NCI-H524 treated with DMSO at 0.1 percent for 48 hours (cell line): ENCODE measurements around the gene CCDC106.

Source experiments
- DNase-seq: peaks from one replicate; lab custom pipeline; 2025; lab: John Stamatoyannopoulos, UW

CCDC106 gene

GRCh38 chr19:55635856-55636440 lies 12.1 kb upstream of the CCDC106 start:
- no peak for DNase-seq

- no peak for DNase-seq
Measured at GRCh38 chr19:55636723-55637122, 11.3 kb upstream of the CCDC106 start.

- DNase-seq = no peak
Measured at GRCh38 chr19:55637534-55637933, 10.5 kb upstream of the CCDC106 start.

GRCh38 chr19:55638864-55639359 lies 9.1 kb upstream of the CCDC106 start:
- DNase-seq = peak; percentile 6

GRCh38 chr19:55640043-55640576 lies 7.9 kb upstream of the CCDC106 start:
- DNase-seq = no peak

- no peak for DNase-seq
Measured at GRCh38 chr19:55640577-55641425, 7.2 kb upstream of the CCDC106 start, which contains the start of gene ZNF580. ZNF580 (plus strand) TSS chr19:55641002; CDS start chr19:55642509, 1,507 bp downstream.

- no peak for DNase-seq
Measured at GRCh38 chr19:55641426-55642152, 6.4 kb upstream of the CCDC106 start.

GRCh38 chr19:55642153-55643002 lies 5.6 kb upstream of the CCDC106 start:
- DNase-seq = no peak

GRCh38 chr19:55643003-55643886 lies 4.8 kb upstream of the CCDC106 start, which contains the start of gene ZNF581:
ZNF581 (plus strand) TSS chr19:55643649; CDS start chr19:55644572, 923 bp downstream.
- DNase-seq = no peak

- no peak for DNase-seq
Measured at GRCh38 chr19:55643887-55644176, 4.2 kb upstream of the CCDC106 start.

GRCh38 chr19:55644191-55644833 lies 3.7 kb upstream of the CCDC106 start:
- no peak for DNase-seq

GRCh38 chr19:55644842-55645511 lies 3.0 kb upstream of the CCDC106 start:
- DNase-seq = no peak

- DNase-seq = no peak
Measured at GRCh38 chr19:55645512-55645881, 2.5 kb upstream of the CCDC106 start.

GRCh38 chr19:55646889-55647731 lies 902 bp upstream of the CCDC106 start:
- no peak for DNase-seq

GRCh38 chr19:55648585-55649267 lies 714 bp downstream of the CCDC106 start:
- DNase-seq = no peak

- no peak for DNase-seq
Measured at GRCh38 chr19:55649268-55650125, 1.5 kb downstream of the CCDC106 start.

- DNase-seq = no peak
Measured at GRCh38 chr19:55650126-55650557, 2.1 kb downstream of the CCDC106 start.
